Natural killer cell (primary cell): ENCODE data around the gene DDX21. TPM values are rescaled to one million over a fixed set of nuclear protein-coding genes. Genes with fewer than 3 reads are reported as not detected.

ENCODE experiments used
- ATAC-seq, 3 donors: fragments of 150-1000 bp in 2 of 3; fragments of 200-7000 bp in 1 of 3; cut with Tn5 transposase; 1 replicate in 1 of 3; 2 replicates in 2 of 3; pipeline ENCODE4 v1.10.0; 2021; ENCODE audit warnings: mild to moderate bottlenecking in 2 of 3, moderate library complexity in 2 of 3
- DNase-seq, 2 donors: peaks; one replicate each; pipeline versions ENCODE4 v3.0.0 to v3.0.0-alpha.2; 2013 to 2021; ENCODE audit warnings: mixed read lengths in 1 of 2
- H3K27ac ChIP-seq: one replicate; pipeline ENCODE4 v1.5.1; 2013; ENCODE audit warnings: mild to moderate bottlenecking, low read length
- H3K27me3 ChIP-seq: one replicate; pipeline ENCODE4 v1.6.1; 2013; ENCODE audit warnings: low read length; ENCODE audit not compliant: control insufficient read depth, insufficient read depth
- H3K36me3 ChIP-seq: one replicate; pipeline ENCODE4 v1.6.1; 2013; ENCODE audit warnings: low read length; ENCODE audit not compliant: control insufficient read depth, insufficient read depth
- H3K4me1 ChIP-seq: one replicate; pipeline ENCODE4 v1.6.1; 2013; ENCODE audit warnings: low read length; ENCODE audit not compliant: control insufficient read depth, insufficient read depth
- H3K4me3 ChIP-seq: one replicate; pipeline ENCODE4 v1.5.1; 2013; ENCODE audit warnings: low read length
- H3K9me3 ChIP-seq: one replicate; pipeline ENCODE4 v1.6.1; 2013; ENCODE audit warnings: low read length; ENCODE audit not compliant: control insufficient read depth, insufficient read depth
- H3K27ac Mint-ChIP-seq, 2 donors: one replicate each; pipeline ENCODE4 v1.8.0; 2022; ENCODE audit warnings: mild to moderate bottlenecking in 2 of 2, mixed read lengths in 2 of 2, moderate library complexity in 1 of 2
- H3K27me3 Mint-ChIP-seq, 2 donors: one replicate each; pipeline ENCODE4 v1.8.0; 2022; ENCODE audit warnings: low read depth in 2 of 2, mixed read lengths in 2 of 2
- H3K36me3 Mint-ChIP-seq: one replicate; pipeline ENCODE4 v1.8.0; 2022; ENCODE audit warnings: mixed read lengths
- H3K4me1 Mint-ChIP-seq, 2 donors: one replicate each; pipeline ENCODE4 v1.8.0; 2022; ENCODE audit warnings: mixed read lengths in 2 of 2
- H3K4me3 Mint-ChIP-seq: one replicate; pipeline ENCODE4 v1.8.0; 2022; ENCODE audit warnings: mild to moderate bottlenecking, moderate library complexity, mixed read lengths
- H3K9me3 Mint-ChIP-seq, 2 donors: one replicate each; pipeline ENCODE4 v1.8.0; 2022; ENCODE audit warnings: mixed read lengths in 2 of 2
- WGBS: methylation state at CpG from one replicate; pipeline ENCODE4 v1.1.7; 2013; ENCODE audit warnings: missing lambda C conversion rate; ENCODE audit not compliant: insufficient coverage; 5-methylcytosine and 5-hydroxymethylcytosine counted together
- intact Hi-C: fragments of 100-400 bp; cut with micrococcal nuclease; formaldehyde crosslinking; loops from one replicate; pipeline ENCODE4 v1.14.2; 2022
- total RNA-seq, 4 donors: library from RNA; stranded (reverse); fragments of 120-200 nt in 1 of 4; gene quantifications; one replicate each; pipeline versions ENCODE4 v1.2.3 to v1.2.4, GENCODE V29; 2013 to 2022
- TF ChIP-seq, protein P1 (sequence below): fragments of 200-600 bp; IDR thresholded peaks from one replicate; pipeline ENCODE4 v1.8.0; 2022; ENCODE audit warnings: antibody characterized with exemption

DDX21 gene
- total RNA-seq, 3 donors from 2014 or later (not counting 1 experiment from before 2014, with no cell fraction given): 59.0 to 62.1 (median 59.8) TPM

DNA sequence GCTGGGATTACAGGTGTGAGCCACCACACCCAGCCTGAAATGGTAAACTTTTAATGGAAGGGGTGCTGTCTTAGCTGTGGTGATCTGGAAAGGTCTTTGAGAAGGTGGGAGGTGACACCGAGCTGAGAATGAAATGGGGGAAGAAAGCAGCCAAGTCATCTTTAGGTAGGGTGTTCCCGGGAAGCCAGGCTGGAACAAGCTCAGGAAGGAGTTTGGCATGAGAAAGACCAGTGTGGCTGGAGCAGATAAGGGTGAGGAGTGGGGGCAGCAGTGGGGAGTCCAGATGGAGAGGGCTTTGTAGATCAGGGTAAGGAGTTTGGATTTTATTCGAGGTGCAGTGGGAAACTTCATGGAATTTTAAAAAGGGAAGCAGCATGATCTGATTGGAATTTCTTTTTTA is 62.6 kb downstream of the DDX21 start:
- H3K9me3 ChIP-seq: no peaks in the 10 kb centered on the region
- no peak for DNase-seq
- Mint-ChIP-seq H3K27me3 (no peaks in the 10 kb centered on the region), H3K27ac (no peak overlapping the region), H3K4me1 (peaks cover 3 to 4% of the 10 kb centered on the region in 2 donors), H3K4me3 (no peak overlapping the region), H3K36me3 (no peaks in the 10 kb centered on the region), H3K9me3 (no peaks in the 10 kb centered on the region)
- no peaks in the 10 kb centered on the region for H3K4me1 ChIP-seq
- TF ChIP-seq, protein P1, sequence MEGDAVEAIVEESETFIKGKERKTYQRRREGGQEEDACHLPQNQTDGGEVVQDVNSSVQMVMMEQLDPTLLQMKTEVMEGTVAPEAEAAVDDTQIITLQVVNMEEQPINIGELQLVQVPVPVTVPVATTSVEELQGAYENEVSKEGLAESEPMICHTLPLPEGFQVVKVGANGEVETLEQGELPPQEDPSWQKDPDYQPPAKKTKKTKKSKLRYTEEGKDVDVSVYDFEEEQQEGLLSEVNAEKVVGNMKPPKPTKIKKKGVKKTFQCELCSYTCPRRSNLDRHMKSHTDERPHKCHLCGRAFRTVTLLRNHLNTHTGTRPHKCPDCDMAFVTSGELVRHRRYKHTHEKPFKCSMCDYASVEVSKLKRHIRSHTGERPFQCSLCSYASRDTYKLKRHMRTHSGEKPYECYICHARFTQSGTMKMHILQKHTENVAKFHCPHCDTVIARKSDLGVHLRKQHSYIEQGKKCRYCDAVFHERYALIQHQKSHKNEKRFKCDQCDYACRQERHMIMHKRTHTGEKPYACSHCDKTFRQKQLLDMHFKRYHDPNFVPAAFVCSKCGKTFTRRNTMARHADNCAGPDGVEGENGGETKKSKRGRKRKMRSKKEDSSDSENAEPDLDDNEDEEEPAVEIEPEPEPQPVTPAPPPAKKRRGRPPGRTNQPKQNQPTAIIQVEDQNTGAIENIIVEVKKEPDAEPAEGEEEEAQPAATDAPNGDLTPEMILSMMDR: no peak
- intact Hi-C loops: no loop called here
- peaks cover 15% of the 10 kb centered on the region for H3K36me3 ChIP-seq
- no peaks in the 10 kb centered on the region for H3K27me3 ChIP-seq
- WGBS: 89% methylated on average over 3 of the region's 3 CpGs
- H3K27ac ChIP-seq: no peak overlapping the region
- no peak overlapping the region for H3K4me3 ChIP-seq
- no peak for ATAC-seq

DNA sequence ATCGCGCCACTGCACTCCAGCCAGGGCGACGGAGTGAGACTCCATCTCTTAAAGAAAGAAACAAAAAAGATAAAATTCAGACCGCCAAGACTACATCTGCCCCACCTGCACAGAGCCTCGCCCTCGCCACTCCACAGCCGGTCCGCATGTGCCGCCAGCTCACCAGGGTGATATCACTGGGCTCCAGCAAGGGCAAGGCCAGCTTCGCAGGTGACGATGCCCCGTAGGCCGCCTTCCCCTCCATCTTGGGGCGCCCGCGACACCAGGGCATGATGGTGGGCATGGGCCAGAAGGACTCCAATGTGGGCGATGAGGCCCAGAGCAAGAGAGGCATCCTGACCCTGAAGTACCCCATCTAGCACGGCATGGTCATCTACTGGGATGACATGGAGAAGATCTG is 66.6 kb downstream of the DDX21 start:
- Histone ChIP-seq H3K4me1 (peaks cover 34% of the 10 kb centered on the region), H3K27me3 (no peaks in the 10 kb centered on the region), H3K27ac (no peak overlapping the region), H3K36me3 (no peaks in the 10 kb centered on the region), H3K9me3 (no peaks in the 10 kb centered on the region), H3K4me3 (no peak overlapping the region)
- H3K36me3 Mint-ChIP-seq: no peaks in the 10 kb centered on the region
- intact Hi-C loops: no loop called here
- no peak overlapping the region for H3K27ac Mint-ChIP-seq
- no peak for ATAC-seq
- 97% methylated on average over 19 of the region's 19 CpGs for WGBS
- H3K9me3 Mint-ChIP-seq: no peaks in the 10 kb centered on the region
- TF ChIP-seq, protein P1: no peak
- H3K4me3 Mint-ChIP-seq: no peak overlapping the region
- no peaks in the 10 kb centered on the region for H3K27me3 Mint-ChIP-seq
- DNase-seq: no peak
- H3K4me1 Mint-ChIP-seq: peaks cover 9 to 10% of the 10 kb centered on the region in 2 donors

DNA sequence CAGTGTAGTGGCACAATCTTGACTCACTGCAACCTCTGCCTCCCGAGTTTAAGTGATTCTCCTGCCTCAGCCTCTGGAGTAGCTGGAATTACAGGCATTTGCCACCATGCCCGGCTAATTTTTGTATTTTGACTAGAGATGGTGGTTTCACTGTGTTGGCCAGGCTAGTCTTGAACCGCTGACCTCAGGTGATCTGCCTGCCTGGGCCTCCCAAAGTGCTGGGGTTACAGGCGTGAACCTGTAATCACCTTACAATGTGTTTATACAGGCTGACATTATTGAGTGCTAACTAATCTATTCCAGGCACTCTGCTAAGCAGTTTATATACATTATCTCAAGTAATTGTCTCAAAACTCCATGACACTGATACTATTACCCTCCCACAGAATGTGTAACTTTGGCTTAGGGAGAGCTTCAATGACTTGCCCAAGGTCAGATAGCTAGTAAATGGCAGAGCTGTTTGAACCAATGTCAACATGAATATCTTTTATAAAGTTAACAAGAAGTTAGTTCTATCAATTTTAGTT is 69.5 kb downstream of the DDX21 start:
- H3K4me3 Mint-ChIP-seq: peak overlapping the region; percentile 4
- ATAC-seq (no peak), DNase-seq (no peak)
- intact Hi-C loops: no loop called here
- Histone ChIP-seq H3K36me3 (no peaks in the 10 kb centered on the region), H3K9me3 (no peaks in the 10 kb centered on the region), H3K4me1 (peaks cover 40% of the 10 kb centered on the region), H3K27ac (peak overlapping the region; percentile 34), H3K4me3 (no peak overlapping the region), H3K27me3 (no peaks in the 10 kb centered on the region)
- H3K27ac Mint-ChIP-seq: peak overlapping the region; percentile 27 to 68
- TF ChIP-seq, protein P1: no peak
- H3K9me3 Mint-ChIP-seq: no peaks in the 10 kb centered on the region
- no peaks in the 10 kb centered on the region for H3K27me3 Mint-ChIP-seq
- H3K36me3 Mint-ChIP-seq: no peaks in the 10 kb centered on the region
- peaks cover 19 to 27% of the 10 kb centered on the region in 2 donors for H3K4me1 Mint-ChIP-seq
- 88% methylated on average over 4 of the region's 4 CpGs for WGBS

DNA sequence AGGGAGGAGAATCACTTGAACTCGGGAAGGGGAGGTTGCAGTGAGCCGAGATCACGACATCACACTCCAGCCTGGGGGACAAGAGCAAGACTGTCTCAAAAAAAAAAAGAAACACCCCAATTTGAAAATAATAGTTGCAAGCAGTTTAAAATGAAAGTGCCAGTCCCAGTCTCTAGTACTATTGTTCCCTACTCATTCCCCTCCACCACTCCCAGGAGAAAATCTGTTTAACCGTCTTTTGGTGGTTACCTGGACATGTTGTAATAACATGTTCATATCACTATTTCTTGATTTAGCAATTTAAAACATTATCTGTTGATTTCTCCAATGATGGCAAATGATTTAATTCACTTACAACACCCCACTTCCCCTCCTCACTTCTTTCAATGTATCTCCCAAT is 77.3 kb downstream of the DDX21 start:
- H3K36me3 ChIP-seq: no peaks in the 10 kb centered on the region
- WGBS: 83% methylated on average over 4 of the region's 4 CpGs
- H3K4me3 ChIP-seq: no peak overlapping the region
- no peaks in the 10 kb centered on the region for H3K9me3 ChIP-seq
- no peaks in the 10 kb centered on the region for H3K27me3 ChIP-seq
- H3K9me3 Mint-ChIP-seq: no peaks in the 10 kb centered on the region
- intact Hi-C loops: no loop called here
- H3K27ac ChIP-seq: no peak overlapping the region
- ATAC-seq (no peak), DNase-seq (no peak)
- peaks cover 3% of the 10 kb centered on the region for H3K4me1 ChIP-seq
- H3K36me3 Mint-ChIP-seq: no peaks in the 10 kb centered on the region
- no peak overlapping the region for H3K27ac Mint-ChIP-seq
- no peak overlapping the region for H3K4me3 Mint-ChIP-seq
- peaks cover 6 to 15% of the 10 kb centered on the region in 2 donors for H3K4me1 Mint-ChIP-seq
- H3K27me3 Mint-ChIP-seq: no peaks in the 10 kb centered on the region
- TF ChIP-seq, protein P1: no peak
